NOMO-1 treated with DMSO at 0.1 percent for 48 hours (cell line): ENCODE measurements around the gene ALB.

Source experiments
- DNase-seq: peaks from one replicate; lab custom pipeline; 2025; ENCODE audit not compliant: unreplicated experiment; lab: John Stamatoyannopoulos, UW

Gene ALB

GRCh38 chr4:73408181-73408867 is 4.2 kb downstream of the ALB start:
- DNase-seq: no peak

- DNase-seq: no peak
Observed at GRCh38 chr4:73409012-73409862, 5.2 kb downstream of the ALB start.

- no peak for DNase-seq
Observed at GRCh38 chr4:73409978-73410548, 6.0 kb downstream of the ALB start.

GRCh38 chr4:73410916-73411730 is 7.0 kb downstream of the ALB start:
- no peak for DNase-seq

GRCh38 chr4:73411731-73412414 is 7.8 kb downstream of the ALB start:
- no peak for DNase-seq

GRCh38 chr4:73413294-73413755 is 9.2 kb downstream of the ALB start:
- DNase-seq: no peak

GRCh38 chr4:73414936-73415271 is 10.8 kb downstream of the ALB start:
- DNase-seq: no peak

GRCh38 chr4:73415807-73416238 is 11.7 kb downstream of the ALB start:
- DNase-seq: no peak

- DNase-seq: no peak
Observed at GRCh38 chr4:73416423-73417087, 12.5 kb downstream of the ALB start.

GRCh38 chr4:73417342-73417741 is 13.3 kb downstream of the ALB start:
- no peak for DNase-seq

GRCh38 chr4:73417973-73418372 is 13.9 kb downstream of the ALB start:
- no peak for DNase-seq

- no peak for DNase-seq
Observed at GRCh38 chr4:73418677-73419076, 14.6 kb downstream of the ALB start.

GRCh38 chr4:73419106-73420038 is 15.3 kb downstream of the ALB start:
- no peak for DNase-seq

GRCh38 chr4:73420615-73421014 is 16.5 kb downstream of the ALB start:
- no peak for DNase-seq

- DNase-seq: no peak
Observed at GRCh38 chr4:73421708-73422457, 17.8 kb downstream of the ALB start.

GRCh38 chr4:73422458-73422752 is 18.3 kb downstream of the ALB start:
- no peak for DNase-seq

- DNase-seq: no peak
Observed at GRCh38 chr4:73423184-73423583, 19.1 kb downstream of the ALB start.

GRCh38 chr4:73426666-73427065 is 22.6 kb downstream of the ALB start:
- DNase-seq: no peak

- DNase-seq: no peak
Observed at GRCh38 chr4:73429118-73429517, 25.0 kb downstream of the ALB start.
